ENCODE measurements around the gene IL17RA. TPM values are rescaled to one million over a fixed set of nuclear protein-coding genes. Genes with fewer than 3 reads are reported as not detected.

IL17RA gene
- total RNA-seq, 1 donor from 2014 or later: 49.8 TPM

DNA sequence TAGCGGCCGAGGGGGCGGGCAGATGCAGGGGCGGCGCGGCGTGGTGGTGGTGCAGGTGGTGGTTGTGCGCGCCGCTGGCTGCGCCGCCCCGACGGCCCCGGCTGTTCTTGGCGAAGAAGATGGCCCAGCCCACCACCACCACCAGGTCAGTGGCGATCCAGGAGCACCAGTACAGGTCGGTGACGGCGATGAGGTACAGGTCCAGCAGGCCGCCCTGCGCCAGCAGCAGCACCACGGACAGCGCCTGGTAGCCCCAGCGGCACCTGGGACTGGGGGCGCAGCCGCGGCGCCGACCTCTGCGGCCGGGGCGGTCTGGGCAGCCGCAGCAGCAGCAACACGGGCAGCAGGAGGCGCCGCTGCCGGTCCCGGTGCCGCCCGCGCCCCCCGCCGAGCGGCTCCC is 35.5 kb downstream of the IL17RA start:
- Histone ChIP-seq H3K27me3 (peaks cover 33% of the 10 kb centered on the region), H3K4me3 (no peak overlapping the region), H3K9me3 (no peaks in the 10 kb centered on the region), H3K36me3 (no peaks in the 10 kb centered on the region), H3K4me1 (peaks cover 21% of the 10 kb centered on the region), H3K27ac (no peak overlapping the region)
- peak; percentile 78 for DNase-seq
- TF ChIP-seq, protein P1, sequence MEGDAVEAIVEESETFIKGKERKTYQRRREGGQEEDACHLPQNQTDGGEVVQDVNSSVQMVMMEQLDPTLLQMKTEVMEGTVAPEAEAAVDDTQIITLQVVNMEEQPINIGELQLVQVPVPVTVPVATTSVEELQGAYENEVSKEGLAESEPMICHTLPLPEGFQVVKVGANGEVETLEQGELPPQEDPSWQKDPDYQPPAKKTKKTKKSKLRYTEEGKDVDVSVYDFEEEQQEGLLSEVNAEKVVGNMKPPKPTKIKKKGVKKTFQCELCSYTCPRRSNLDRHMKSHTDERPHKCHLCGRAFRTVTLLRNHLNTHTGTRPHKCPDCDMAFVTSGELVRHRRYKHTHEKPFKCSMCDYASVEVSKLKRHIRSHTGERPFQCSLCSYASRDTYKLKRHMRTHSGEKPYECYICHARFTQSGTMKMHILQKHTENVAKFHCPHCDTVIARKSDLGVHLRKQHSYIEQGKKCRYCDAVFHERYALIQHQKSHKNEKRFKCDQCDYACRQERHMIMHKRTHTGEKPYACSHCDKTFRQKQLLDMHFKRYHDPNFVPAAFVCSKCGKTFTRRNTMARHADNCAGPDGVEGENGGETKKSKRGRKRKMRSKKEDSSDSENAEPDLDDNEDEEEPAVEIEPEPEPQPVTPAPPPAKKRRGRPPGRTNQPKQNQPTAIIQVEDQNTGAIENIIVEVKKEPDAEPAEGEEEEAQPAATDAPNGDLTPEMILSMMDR (IDR thresholded peaks at IDR 0.05): no peak
- peak; percentile 56 for ATAC-seq
- intact Hi-C loops (cut with DNase I): no loop called here

DNA sequence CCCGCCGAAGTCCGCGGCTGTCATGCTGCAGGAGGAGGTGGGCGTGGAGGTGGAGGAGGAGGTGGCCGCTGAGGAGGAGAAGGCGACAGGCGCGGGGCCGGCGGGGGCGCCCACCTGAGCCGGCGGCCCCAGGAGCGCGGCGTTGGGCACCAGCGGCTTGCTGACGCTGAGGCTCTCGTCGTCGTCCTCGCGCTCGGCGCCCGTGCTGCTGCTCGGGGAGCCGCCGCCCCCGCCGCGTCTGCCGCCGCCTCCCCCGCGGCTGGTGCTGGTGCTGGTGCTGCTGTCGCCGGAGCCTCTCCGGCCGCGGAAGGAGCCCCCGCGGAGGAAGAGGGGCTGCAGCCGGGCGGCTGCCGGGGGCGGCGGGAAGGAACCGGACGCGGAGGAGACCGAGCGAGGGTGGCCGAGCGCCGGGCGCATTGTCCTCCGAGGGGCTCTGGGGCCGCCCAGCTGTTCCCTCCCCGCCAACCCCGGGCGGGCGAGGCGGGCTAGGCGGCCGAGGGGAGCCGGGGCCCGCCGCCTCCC is 36.0 kb downstream of the IL17RA start:
- DNase-seq (no peak), ATAC-seq (peak; percentile 19)
- Histone ChIP-seq H3K4me3 (peak overlapping the region; percentile 54), H3K27me3 (peaks cover 33% of the 10 kb centered on the region), H3K4me1 (peaks cover 21% of the 10 kb centered on the region), H3K36me3 (no peaks in the 10 kb centered on the region), H3K27ac (no peak overlapping the region), H3K9me3 (no peaks in the 10 kb centered on the region)
- TF ChIP-seq, protein P1 (IDR thresholded peaks at IDR 0.05): no peak
- intact Hi-C loops (cut with DNase I): no loop called here

DNA sequence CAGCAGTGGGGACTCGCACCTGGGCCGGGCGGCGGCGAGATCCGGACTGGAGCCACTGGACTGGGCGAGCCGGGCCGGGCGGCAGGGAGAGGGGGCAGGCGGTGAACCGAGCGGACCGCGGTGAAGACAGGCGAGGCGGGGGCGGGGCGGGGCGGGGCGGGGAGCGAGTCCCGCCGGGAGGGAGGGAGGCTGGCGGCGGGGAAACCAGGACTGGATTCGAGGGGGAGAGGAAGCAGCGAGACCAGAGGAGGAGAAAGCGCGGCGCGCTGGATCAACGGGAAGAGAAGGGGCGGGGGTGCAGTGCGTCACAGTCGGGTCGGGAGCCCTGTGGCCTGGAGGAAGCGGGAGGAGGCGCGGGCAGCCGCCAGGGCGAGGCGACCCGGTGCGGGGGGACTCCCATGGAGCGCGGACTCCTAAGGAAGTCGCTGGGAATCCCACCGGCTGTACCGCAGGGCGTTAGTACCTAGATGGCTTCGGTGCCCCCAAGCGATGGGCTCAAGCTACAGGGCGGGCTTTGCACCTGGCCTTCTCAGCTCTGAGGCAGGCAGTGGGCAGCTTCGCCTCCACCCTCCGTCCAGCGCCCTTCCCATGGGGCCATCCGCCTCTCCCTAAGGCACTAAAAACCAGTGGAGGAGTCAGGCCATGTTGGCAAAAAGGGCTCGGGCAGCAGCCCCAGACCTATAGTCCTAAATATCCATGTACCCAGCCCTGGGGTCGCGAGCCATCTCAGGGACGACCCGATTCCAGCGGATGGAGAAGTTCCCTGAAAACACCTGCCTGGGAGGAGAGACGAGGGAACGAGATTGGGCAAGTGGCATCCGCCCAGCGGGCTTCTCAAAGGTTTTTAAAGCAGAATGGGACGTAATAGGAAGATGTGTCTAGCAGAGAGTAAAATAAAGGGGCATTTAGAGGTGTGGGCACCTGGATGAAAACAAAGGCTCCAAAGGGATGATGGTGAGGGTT is 36.7 kb downstream of the IL17RA start, which contains the start of gene TMEM121B:
Gene TMEM121B, minus strand, starts transcription at position 128 of the 963 bp plus-strand sequence. CDS start 233 bp downstream, outside the sequence.
- peaks cover 33% of the 10 kb centered on the region for H3K27me3 ChIP-seq
- intact Hi-C loops (cut with DNase I): no loop called here
- no peaks in the 10 kb centered on the region for H3K36me3 ChIP-seq
- peaks cover 19% of the 10 kb centered on the region for H3K4me1 ChIP-seq
- peak within 1 kb of the TSS; percentile 54 for H3K4me3 ChIP-seq
- ATAC-seq (peak; percentile 76), DNase-seq (peak; percentile 82)
- TF ChIP-seq, protein P1 (IDR thresholded peaks at IDR 0.05): no peak
- no peak within 1 kb of the TSS for H3K27ac ChIP-seq
- H3K9me3 ChIP-seq: no peaks in the 10 kb centered on the region

DNA sequence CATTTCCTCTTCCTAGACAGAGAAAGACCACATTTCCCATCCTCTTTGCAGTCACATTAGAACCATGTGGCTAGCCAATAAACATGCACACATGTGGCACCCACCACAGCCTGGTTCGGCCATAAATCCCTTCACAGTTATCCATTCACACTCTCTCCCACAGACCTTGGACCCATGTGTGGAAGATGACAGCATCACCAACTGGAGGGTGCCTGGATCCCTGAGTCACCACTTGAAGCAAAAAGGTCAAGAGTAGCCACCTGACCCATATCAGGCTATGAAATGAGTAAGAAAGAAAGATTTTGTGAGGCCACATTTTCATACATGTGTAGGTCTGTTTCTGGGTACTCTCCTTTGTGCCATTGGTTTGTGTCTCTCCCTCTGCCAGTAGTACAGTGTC is 45.4 kb downstream of the IL17RA start:
- H3K4me1 ChIP-seq: no peaks in the 10 kb centered on the region
- ATAC-seq: no peak
- TF ChIP-seq, protein P1 (IDR thresholded peaks at IDR 0.05): no peak
- H3K4me3 ChIP-seq: no peak overlapping the region
- no peak overlapping the region for H3K27ac ChIP-seq
- DNase-seq: no peak
- no peaks in the 10 kb centered on the region for H3K27me3 ChIP-seq
- no peaks in the 10 kb centered on the region for H3K9me3 ChIP-seq
- intact Hi-C loops (cut with DNase I): no loop called here
- no peaks in the 10 kb centered on the region for H3K36me3 ChIP-seq

DNA sequence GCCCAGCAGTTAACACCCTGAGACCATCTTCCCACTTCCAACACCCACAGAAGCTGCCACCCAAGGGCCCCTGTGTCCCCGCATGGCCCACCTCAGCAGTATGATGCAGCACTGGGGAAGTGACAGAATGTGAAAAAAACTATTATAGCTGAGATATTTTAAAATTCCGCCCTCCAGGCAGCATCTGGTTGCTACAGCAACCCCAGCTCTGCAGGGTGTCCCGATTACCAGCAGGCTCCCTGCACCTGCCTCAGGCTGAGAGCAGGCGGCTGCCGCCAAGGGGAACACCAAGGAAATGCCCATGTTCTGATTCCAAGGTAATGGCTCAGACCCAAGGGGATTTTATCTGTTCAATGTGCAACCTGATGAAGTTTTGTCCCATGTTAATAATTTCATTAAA is 46.9 kb downstream of the IL17RA start:
- no peak for DNase-seq
- no peaks in the 10 kb centered on the region for H3K4me1 ChIP-seq
- H3K36me3 ChIP-seq: no peaks in the 10 kb centered on the region
- TF ChIP-seq, protein P1 (IDR thresholded peaks at IDR 0.05): no peak
- ATAC-seq: no peak
- H3K9me3 ChIP-seq: no peaks in the 10 kb centered on the region
- no peak overlapping the region for H3K27ac ChIP-seq
- H3K27me3 ChIP-seq: no peaks in the 10 kb centered on the region
- no peak overlapping the region for H3K4me3 ChIP-seq
- intact Hi-C loops (cut with DNase I): no loop called here
